Bronchial epithelial cell (primary cell): Measurements from ENCODE around the gene KCNK4. TPM values are rescaled to one million over a fixed set of nuclear protein-coding genes. Genes with fewer than 3 reads are reported as not detected.
A peak's percentile ranks its signal among the peaks of the same experiment; 100 is the strongest.

Source experiments
- DNase-seq: peaks from one replicate; pipeline ENCODE4 v3.0.0-alpha.2; 2010; ENCODE audit warnings: low read depth
- FAIRE-seq: peaks from 2 replicates; lab custom pipeline; 2011; peaks lifted over from hg19 to GRCh38; lab: Jason Lieb, UNC
- H3K27me3 ChIP-seq: 2 replicates; pipeline ENCODE4 v1.5.1; 2011; ENCODE audit warnings: low read length; ENCODE audit not compliant: control insufficient read depth, insufficient read depth
- H3K36me3 ChIP-seq: 2 replicates; pipeline ENCODE4 v1.5.1; 2011; ENCODE audit warnings: low read length; ENCODE audit not compliant: control insufficient read depth, insufficient read depth
- H3K4me3 ChIP-seq: 2 replicates; pipeline ENCODE4 v1.5.1; 2011; ENCODE audit warnings: mild to moderate bottlenecking, low read depth, low read length, control low read depth
- total RNA-seq: library from RNA; depleted of rRNA; stranded (reverse); fragments of >200 nt; gene quantifications from 2 replicates; pipeline ENCODE4 v1.2.1, GENCODE V29; 2014
- TF ChIP-seq, protein P1 (sequence below): IDR thresholded peaks from 2 replicates; pipeline ENCODE4 v1.5.1; 2011; ENCODE audit warnings: mild to moderate bottlenecking, moderate library complexity, low read length, control low read depth, inconsistent platforms; ENCODE audit not compliant: insufficient read depth, severe bottlenecking

The KCNK4 gene
- total RNA-seq, 1 donor from 2014 or later: under 0.01 TPM

- H3K36me3 ChIP-seq: no peaks in the 10 kb centered on the region
- DNase-seq (no peak), FAIRE-seq (no peak)
- TF ChIP-seq, protein P1, sequence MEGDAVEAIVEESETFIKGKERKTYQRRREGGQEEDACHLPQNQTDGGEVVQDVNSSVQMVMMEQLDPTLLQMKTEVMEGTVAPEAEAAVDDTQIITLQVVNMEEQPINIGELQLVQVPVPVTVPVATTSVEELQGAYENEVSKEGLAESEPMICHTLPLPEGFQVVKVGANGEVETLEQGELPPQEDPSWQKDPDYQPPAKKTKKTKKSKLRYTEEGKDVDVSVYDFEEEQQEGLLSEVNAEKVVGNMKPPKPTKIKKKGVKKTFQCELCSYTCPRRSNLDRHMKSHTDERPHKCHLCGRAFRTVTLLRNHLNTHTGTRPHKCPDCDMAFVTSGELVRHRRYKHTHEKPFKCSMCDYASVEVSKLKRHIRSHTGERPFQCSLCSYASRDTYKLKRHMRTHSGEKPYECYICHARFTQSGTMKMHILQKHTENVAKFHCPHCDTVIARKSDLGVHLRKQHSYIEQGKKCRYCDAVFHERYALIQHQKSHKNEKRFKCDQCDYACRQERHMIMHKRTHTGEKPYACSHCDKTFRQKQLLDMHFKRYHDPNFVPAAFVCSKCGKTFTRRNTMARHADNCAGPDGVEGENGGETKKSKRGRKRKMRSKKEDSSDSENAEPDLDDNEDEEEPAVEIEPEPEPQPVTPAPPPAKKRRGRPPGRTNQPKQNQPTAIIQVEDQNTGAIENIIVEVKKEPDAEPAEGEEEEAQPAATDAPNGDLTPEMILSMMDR: no peak
- peak overlapping the region; percentile 29 for H3K4me3 ChIP-seq
- H3K27me3 ChIP-seq: no peaks in the 10 kb centered on the region
Observed at GRCh38 chr11:64342869-64343745, 52.0 kb downstream of the KCNK4 start.

- FAIRE-seq: no peak
- TF ChIP-seq, protein P1: peak; percentile 51
- no peak for DNase-seq
- Histone ChIP-seq H3K27me3 (no peaks in the 10 kb centered on the region), H3K36me3 (no peaks in the 10 kb centered on the region), H3K4me3 (no peak overlapping the region)
Observed at GRCh38 chr11:64343767-64344559, 52.9 kb downstream of the KCNK4 start.

- Histone ChIP-seq H3K36me3 (no peaks in the 10 kb centered on the region), H3K4me3 (no peak overlapping the region), H3K27me3 (no peaks in the 10 kb centered on the region)
- TF ChIP-seq, protein P1: no peak
- FAIRE-seq: no peak
- DNase-seq: no peak
Observed at GRCh38 chr11:64344787-64345186, 53.7 kb downstream of the KCNK4 start.

DNA sequence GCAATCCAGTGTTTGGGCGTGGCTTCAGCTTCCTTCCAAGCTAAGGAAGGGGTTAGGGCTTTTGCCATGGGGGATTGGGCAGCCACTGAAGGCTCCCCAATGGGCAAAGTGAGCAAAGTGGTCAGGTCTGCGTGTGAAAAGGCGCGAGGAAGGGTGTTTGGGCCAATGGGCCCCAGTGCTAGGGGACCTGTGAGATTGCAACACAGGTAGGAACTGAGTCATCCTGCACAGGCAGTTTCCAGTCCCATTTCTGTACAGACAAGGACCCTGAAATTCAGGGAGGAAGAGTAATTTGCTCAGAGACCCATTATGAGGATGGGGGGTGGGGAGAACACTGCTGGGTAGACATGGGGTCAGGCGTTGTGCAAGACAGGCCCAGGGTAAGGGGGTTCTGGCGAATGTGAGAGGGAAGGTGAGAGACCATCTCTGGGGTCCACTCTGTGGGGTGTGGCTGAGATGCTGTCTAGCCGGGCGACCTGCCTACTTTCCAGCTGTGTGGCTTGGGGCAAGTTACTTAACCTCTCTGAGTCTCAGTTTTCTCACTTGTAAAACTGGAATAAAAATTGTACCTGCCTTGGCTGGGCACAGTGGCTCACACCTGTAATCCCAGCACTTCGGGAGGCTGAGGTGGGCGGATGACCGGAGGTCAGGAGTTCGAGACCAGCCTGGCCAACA lies 56.2 kb downstream of the KCNK4 start:
- TF ChIP-seq, protein P1: no peak
- no peak overlapping the region for H3K4me3 ChIP-seq
- FAIRE-seq: peak; percentile 18
- no peaks in the 10 kb centered on the region for H3K27me3 ChIP-seq
- DNase-seq: peak; percentile 82
- H3K36me3 ChIP-seq: no peaks in the 10 kb centered on the region

DNA sequence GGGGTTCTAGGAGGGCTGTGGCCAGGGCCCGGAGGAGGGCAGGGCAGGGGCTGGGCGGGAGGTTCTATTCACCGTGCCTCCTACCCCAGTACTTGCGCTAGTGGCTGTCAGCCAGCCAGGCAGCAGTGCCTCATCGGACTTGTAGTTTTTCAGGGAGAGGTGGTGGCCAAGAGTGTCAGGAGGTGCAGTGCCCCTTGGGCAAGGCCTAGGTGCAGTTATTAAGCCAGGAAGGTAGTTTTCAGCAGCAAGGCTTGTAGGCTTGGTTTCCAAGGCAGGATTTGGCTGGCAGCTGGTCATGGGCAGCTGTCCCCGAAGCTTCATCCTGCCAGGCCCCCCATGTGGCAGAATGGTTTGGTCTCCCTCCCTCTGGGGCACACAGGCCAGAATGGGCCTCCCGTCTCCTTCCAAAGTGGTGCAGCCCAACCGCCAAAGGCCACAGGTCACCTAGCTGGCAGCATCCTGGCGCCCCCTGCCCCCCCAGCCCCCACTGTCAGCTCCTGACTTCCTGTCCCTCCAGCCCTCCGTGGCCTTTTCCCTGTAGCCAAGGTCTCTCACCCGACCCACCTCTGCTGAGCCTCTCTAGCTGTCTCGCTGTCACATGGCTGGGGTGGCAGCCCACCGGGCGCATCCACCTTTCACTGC lies 57.4 kb downstream of the KCNK4 start:
- H3K36me3 ChIP-seq: no peaks in the 10 kb centered on the region
- H3K27me3 ChIP-seq: no peaks in the 10 kb centered on the region
- H3K4me3 ChIP-seq: no peak overlapping the region
- TF ChIP-seq, protein P1: no peak
- no peak for DNase-seq
- FAIRE-seq: no peak
